HG03060 (cell line): ENCODE data around the gene P2RX2.

Experiments used
- ATAC-seq: cut with Tn5 transposase; IDR thresholded peaks from one replicate; pipeline ENCODE4 v1.9.1; 2021; ENCODE audit warnings: low read depth, moderate number of reproducible peaks; ENCODE audit not compliant: unreplicated experiment

The P2RX2 gene

DNA sequence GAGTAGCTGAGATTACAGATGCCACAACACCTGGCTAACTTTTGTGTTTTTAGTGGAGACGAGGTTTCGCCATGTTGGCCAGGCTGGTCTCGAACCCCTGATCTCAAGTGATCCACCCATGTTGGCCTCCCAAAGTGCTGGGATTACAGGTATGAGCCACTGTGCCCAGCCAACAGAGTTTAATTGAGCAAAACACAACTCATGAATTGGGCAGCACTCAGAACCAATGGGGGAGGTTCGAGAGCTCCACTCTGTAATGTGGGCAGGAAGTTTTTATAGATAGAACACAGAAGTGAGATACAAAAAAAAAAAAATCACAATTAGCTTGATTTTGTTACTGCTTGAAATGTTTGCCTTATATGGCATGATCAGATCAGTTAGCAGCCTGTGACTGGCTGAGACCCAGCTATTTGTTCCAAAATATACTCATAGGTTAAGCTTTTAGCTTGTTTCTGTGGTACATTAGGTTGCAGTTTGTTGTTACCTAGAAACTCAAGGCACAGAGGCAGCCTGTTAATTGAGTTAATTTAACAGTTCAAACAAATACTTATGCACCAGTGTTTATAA is 1.4 kb upstream of the P2RX2 start:
- no peak for ATAC-seq

DNA sequence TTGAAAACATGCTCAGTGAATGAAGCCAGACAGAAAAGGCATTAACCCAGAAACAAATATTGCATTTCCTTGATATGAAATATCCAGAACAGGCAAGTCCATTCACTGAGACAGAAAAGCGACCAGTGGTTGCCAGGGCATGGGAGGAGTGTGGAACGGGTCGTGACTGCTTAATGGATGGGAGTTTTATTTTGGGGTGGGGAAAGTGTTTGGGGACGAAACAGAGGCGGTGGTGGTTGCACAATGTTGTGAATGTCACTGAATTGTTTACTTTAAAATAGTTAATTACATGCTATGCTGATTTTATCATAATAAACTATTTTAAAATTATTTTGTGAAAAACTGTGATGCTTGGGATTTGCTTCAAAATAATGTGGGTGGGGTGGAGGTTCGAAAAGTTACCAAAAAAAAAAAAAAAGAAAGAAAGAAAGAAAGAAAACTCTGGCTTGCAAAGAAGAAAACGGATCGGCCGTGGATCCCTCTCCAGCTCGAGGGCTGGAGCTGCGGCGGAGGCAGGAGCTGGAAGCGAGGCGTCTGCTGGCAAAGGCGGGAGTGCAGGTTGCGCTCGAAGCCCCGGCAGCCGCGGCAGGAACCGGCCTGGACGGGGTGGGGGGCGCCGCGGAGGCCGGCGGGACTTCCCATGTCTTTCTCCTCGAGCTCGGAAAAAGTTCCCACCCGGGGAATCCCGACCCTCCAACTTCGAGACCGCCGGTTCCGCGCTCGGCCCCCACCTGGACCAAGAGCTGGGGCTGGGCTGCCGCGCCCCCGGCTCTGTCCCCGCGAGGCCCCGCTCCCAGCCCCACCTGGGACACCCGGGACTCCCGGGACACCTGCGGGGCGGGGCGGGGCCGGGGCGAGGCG is 524 bp upstream of the P2RX2 start:
- ATAC-seq, result no peak

DNA sequence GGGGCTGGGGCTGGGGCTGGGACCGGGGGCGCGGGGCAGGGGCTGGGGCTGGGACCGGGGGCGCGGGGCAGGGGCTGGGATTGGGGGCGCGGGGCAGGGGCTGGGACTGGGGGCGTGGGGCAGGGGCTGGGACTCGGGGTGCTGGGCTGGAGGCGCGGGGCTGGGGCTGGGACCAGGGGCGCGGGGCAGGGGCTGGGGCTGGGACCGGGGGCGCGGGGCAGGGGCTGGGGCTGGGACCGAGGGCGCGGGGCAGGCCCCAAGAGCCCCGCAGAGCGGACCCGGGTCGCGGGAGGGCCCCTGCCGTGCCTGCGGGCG is 452 bp downstream of the P2RX2 start:
- no peak for ATAC-seq

DNA sequence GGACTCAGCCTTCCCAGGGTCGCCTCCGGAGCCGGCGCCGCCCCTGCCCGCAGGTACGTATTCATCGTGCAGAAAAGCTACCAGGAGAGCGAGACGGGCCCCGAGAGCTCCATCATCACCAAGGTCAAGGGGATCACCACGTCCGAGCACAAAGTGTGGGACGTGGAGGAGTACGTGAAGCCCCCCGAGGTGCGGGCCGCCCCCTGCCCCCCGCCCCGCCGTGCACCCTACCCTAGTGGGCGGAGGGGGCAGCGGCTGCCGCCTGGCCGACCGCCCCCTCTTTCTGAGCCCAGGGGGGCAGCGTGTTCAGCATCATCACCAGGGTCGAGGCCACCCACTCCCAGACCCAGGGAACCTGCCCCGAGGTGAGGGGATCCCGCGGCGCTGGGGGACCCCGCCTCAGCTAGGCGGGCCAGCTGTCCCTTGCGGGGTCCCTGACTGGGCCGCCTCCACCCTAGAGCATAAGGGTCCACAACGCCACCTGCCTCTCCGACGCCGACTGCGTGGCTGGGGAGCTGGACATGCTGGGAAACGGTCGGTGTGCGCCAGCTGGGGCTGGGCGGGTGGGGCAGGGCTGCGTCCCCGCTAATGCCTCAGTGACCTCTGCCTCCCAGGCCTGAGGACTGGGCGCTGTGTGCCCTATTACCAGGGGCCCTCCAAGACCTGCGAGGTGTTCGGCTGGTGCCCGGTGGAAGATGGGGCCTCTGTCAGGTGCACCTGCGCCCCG is 973 bp downstream of the P2RX2 start:
- ATAC-seq, result no peak

DNA sequence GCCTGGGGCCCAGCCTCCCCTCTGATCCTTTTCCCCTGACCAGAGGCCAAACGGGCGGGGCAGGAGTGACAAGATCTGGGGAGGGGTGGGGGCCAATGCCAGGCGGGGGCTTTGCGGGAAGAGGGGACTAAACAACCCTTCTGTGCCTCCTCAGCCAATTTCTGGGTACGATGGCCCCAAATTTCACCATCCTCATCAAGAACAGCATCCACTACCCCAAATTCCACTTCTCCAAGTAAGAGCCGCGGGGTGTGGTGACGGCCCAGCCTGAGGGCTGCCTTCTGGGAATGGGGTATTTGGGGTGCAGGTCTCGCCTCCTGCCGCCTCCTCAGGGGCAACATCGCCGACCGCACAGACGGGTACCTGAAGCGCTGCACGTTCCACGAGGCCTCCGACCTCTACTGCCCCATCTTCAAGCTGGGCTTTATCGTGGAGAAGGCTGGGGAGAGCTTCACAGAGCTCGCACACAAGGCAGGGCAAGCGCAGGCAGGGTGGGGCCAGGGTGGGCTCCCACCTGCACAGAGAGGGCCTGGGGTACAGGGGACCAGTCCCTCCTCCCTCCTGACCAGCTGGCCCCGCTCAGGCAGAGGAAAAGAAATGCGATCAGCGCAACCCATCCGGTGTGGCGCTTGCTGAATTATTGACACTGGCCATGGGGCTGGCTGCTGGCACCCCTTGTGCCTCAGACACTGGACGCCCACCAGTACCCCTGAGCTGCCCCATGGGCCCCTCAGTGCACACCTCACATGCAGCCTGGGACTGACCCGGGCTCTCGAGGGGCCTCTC is 1.7 kb downstream of the P2RX2 start:
- ATAC-seq, result no peak

DNA sequence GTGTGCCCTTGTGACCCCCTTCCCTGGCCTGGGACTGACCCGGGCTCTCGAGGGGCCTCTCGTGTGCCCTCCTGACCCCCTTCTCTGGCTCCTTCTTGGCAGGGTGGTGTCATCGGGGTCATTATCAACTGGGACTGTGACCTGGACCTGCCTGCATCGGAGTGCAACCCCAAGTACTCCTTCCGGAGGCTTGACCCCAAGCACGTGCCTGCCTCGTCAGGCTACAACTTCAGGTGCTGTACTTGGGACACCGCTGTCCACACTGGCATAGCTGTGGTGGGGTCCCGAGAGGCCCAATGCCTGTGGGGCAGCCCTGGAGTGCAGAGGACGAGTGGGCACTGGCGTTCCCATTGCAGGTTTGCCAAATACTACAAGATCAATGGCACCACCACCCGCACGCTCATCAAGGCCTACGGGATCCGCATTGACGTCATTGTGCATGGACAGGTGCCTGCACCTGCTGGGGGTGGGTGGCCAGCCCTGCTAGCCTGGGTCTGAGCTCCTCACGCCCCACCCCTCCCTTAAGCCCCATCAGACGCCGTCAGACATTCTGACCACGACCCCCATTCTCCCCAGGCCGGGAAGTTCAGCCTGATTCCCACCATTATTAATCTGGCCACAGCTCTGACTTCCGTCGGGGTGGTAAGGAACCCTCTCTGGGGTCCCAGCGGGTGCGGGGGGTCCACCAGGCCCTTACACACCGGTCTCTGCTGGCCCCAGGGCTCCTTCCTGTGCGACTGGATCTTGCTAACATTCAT is 2.5 kb downstream of the P2RX2 start:
- no peak for ATAC-seq

DNA sequence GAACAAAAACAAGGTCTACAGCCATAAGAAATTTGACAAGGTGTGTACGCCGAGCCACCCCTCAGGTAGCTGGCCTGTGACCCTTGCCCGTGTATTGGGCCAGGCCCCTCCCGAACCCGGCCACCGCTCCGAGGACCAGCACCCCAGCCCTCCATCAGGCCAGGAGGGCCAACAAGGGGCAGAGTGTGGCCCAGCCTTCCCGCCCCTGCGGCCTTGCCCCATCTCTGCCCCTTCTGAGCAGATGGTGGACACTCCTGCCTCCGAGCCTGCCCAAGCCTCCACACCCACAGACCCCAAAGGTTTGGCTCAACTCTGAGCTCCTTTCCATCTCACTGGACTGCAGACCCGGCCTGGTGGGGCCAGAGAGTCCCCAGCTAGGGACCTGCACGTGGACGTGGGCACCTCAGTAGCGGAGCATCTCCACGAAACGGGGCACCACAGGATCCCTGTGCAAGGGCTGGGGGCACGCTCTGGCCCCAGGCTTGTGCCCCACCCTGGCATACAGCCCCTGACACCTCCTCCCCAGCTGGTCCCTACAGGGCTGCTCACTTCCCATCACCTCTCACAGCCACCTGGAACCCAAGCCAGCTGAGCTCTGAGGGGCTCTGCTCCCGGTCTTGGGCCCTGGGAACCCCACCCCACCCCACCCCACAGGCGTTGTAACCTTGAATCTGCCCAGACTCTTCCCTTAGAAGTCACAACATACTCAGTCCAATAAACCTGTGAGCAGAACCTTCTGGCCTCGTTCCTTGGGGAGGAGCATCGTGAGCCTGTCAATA is 3.3 kb downstream of the P2RX2 start:
- ATAC-seq, result no peak

DNA sequence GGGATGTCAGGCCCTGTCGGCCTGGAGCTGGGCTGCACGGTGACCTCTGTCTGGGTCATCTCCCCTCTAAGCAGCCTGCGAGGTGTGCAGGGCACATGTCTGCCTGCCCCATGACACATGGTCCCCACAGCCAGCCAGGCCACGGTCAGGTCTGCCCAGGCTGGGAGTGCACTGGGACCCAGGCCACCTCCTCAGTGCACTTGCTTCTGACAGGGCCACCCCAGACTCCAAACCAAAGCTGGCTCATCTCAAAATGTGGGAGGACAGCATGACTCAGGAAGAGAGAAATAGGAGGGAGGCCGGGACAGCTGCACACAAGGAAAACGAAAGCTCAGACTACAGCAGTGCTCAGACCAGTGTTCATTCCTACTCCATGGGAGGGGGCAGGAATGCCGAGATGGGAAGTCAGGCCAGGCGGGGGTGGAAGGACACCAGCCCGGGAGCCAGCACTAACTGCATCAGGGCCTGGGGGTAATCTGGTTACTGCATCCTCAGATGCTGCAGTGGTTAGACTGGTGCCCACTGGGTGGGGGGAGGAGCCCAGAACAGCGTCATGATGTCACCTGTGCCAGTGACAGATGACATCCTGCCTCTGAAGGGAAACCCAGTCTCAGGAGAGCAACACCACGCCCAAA is 4.0 kb downstream of the P2RX2 start:
- ATAC-seq, result no peak

DNA sequence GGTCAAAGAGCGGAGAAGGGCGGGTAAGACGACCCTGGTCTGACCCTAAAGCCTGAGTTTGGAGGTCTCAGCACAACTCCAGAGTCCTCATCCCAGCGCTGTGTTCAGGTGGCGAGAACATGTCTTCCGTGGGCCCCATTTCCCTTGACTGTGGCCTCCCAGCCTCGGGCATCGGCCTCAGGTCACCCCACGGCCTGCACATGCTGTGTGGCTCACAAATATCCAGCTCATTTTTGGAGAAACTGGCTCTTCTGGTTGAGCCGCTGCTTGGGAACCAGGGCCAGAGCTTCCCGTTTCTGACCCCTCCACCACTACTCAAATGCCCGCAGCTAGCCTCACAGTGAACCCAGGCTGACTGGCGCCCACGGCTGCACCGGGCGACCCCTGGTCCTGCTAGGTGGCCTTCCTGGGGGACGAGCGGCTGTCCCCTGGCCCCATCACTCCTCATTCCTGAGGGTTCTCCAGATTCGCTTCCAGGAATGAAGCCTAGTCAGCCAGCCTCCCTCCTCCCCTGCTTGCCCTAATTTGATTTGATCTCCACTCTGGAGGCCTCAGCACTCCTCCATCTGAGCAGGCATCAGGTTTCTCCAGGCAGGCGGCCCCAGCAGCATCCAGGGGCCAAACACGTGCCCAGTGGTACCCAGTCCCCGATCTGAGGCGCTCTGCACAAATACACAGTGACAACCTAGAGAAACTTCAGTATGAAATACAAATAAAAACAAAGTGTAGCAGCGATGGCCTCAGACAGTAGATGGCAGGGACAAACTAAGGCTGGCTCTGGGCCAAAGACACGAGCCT is 4.7 kb downstream of the P2RX2 start:
- ATAC-seq, result no peak

DNA sequence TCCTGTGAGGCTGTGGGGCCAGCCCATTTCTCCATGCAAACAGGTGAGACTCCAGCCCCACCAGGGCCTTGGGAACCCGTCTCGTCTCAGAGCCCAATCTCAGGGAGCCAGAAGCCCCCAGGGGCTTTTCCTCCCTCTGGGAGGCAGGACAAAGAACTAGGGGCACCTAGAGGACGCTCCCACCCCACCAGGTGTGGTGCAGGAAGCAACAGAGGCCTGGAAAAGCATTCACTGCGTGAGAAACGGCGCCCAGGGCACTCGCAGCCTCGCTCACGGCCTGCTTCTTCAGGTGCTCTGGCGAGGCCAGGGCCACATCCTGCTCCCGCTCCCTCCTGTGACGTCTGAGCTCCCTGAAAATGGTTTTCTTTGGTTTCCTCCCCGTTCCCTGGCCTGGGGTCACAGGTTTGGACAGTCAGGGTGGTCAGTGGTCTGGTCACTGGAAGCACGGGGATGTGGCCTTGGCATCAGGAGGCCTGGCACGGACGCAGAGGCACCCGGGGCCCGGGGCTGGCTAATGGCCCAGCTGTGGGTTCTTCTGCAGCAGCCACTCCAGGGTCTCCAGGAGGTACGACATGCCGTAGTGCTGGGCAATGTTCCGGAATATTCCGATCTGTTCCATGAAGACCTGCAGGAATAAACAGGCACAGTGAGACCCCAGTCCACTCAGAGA is 5.7 kb downstream of the P2RX2 start:
- no peak for ATAC-seq

DNA sequence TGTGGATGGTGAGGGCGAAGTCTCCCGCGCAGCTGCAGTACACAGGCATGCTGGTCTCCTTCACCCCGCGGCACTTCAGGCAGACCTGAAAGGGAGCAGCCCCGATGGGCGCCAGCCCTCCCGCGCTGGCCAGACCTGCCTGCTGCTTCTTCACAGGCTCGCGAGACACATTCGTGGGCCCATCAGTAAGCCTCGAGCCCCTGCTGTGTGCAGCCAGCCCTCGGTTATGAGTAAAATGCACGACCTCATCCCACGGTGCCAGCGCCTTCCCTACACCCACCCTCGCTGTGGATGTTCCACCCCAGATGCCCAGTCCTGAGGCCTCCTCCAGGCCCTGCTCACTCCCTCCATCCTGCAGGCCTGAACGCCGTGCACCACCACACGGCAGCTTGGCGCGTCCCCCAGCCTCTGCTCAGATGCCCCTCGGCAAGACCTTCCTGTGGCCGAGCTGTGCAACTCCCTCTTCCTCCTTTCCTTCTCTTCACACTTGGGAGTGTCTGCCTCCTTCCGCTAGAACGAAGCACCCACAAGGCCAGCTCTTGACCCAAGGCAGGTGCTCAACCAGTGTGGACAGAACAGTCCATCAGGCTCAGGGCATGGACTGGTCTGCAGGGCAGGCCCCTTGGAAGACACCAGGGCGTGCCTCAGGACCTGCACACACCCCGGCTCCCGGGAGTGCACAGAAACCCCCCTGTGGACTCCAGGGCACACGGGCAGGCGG is 6.5 kb downstream of the P2RX2 start:
- no peak for ATAC-seq

DNA sequence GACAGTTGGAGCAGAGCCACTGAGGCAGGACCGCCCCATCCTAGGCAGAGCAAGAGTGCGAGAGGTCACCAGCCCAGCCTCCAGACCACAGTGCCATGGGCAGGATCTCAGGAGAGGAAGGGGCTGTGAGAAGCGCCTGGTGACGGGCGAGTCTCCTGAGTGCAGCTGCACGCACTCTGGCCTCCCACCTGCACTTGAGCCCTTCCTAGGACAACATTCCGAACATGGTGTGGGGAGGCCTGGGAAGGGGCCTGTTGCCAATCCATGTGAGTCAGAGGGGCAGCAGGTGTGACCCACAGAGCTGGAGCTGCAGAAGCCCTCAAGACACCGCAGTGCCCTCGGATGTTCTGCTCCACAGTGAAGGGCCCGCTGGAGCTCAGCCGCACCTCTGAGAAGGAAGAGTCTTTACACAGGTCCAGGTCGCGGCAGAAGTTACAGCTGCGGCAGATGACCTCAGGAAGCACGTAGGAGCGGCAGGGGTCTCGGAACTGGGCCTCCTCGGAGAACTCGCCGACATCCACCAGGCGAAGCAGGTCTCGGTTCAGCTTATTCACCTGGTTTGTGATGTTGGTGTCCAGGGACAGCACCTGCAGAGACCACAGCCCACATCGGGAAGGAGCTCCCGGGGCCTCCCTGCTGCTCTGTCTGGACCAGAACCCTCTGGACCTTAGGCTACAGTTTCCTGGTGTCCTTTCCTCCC is 7.3 kb downstream of the P2RX2 start:
- no peak for ATAC-seq

DNA sequence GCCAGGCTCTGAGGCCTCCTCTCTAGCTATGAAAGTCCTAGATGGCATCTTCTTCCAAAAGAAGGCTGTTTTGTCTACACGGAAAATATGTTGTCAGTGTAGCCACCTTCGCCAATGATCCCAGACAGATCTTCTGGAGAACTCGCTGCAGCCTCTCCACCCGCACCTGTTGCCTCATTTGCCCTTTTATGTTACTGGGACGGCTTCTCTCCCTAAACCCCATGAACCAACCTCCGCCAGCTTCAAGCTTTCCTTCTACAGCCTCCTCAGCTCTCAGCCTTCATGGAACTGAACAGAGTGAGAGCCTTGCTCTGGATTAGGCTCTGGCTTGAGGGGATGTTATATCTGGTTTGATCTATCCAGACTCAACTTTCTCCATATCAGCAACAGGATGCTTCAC is 10.8 kb downstream of the P2RX2 start:
- ATAC-seq, result no peak

DNA sequence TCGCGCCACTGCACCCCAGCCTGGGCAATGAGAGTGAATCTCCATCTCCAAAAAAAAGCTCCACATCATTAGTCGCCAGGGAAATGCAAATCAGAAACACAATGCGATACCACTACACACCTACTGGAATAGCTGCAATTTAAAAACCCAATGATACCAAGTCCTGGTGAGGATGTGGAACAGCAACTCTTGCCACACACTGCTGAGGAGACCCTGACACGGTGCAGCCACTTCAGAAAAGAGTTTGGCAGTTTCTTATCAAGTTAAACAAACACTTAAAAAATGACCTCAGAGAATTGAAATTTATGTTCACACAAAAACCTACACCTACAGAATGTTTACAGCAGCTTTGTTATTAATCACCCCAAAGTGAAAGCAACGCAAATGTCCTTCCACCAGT is 12.1 kb downstream of the P2RX2 start:
- ATAC-seq, result no peak

DNA sequence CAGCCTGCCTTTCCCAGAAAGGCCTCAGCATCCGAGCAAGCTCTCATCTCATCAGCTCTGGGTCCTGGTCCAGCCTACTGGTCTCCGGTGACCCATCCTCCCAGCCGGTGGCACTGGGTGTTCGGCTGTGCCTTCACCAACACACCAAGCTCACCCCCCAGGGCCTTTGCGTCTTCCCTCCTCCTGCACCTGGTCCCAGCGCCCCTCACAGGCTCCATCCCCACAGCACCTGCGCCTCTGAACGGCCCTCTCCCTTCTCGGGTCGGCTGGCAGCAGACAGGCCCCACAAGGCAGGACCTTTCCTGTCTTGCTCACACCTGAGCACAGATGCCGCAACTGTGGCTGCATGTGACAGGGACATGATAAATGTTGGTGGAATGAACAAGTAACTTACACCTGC is 13.1 kb downstream of the P2RX2 start:
- ATAC-seq, result no peak

DNA sequence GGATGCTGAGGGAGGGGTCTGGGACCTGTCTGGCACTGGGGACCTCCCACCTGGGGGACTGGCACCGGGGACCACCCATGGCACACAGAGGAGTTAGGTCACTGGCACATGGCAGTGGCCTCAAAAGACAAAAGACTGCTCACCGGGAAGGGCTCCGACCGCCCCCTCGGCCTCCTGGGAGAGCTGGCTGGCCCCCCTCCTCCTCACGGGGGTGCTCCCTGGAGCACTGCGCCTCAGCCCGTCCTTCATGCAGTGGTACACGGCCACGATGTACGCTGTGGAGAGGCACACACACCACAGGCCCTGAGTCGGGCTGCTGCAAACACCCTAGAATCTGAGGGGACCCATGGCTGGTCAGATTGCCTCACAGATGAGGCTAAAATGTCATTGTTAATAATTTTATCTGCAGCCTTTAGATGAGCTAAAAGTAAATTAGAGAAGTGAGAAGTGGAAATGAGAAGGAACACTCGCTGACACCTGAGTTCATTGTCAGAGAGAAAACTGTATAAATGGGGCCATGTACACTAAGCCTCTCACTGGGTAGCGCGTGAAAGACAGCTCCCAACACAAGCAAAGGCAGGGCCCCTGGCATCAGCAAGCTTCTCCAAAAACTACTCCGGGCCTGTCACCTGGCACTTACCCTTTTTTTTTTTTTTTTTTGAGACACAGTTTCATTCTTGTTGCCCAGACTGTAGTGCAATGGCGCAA is 14.1 kb downstream of the P2RX2 start:
- no peak for ATAC-seq
